HL-60 (cell line): ENCODE measurements around the gene PPP2R5D.

ENCODE experiments used
- DNase-seq, 2 experiments: peaks; one replicate each; pipeline ENCODE4 v3.0.0-alpha.2; 2010 to 2020; ENCODE audit warnings: low read depth in 1 of 2, low spot score in 1 of 2
- H3K27ac ChIP-seq: fragments of 250-450 bp; sonication (Bioruptor Pico); replicated peaks from 2 replicates; pipeline ENCODE4 v1.5.1; 2020; ENCODE audit warnings: mild to moderate bottlenecking, moderate library complexity
- H3K27me3 ChIP-seq: fragments of 250-450 bp; sonication (Bioruptor Pico); 2 replicates; pipeline ENCODE4 v1.5.1; 2021; ENCODE audit warnings: mild to moderate bottlenecking, moderate library complexity; ENCODE audit not compliant: insufficient read depth, poor library complexity, severe bottlenecking
- H3K4me3 ChIP-seq: replicated peaks from 2 replicates; pipeline ENCODE4 v1.5.1; 2011; ENCODE audit warnings: mild to moderate bottlenecking, control low read depth, low read length; ENCODE audit not compliant: insufficient read depth
- GABPA ChIP-seq: IDR thresholded peaks from 2 replicates; pipeline ENCODE4 v1.6.1; 2012; ENCODE audit warnings: low read depth
- POLR2AphosphoS5 ChIP-seq: IDR thresholded peaks from 2 replicates; pipeline ENCODE4 v1.6.1; 2012; ENCODE audit warnings: low read depth
- REST ChIP-seq: IDR thresholded peaks from 2 replicates; pipeline ENCODE4 v1.6.1; 2012; ENCODE audit warnings: low read depth; ENCODE audit not compliant: insufficient replicate concordance
- SPI1 ChIP-seq: IDR thresholded peaks from 2 replicates; pipeline ENCODE4 v1.6.1; 2012; ENCODE audit warnings: low read depth, mild to moderate bottlenecking, borderline replicate concordance
- TF ChIP-seq, protein P1 (sequence below): IDR thresholded peaks from one replicate; pipeline ENCODE4 v1.5.1; 2011; ENCODE audit warnings: low read length, control low read depth, inconsistent platforms; ENCODE audit not compliant: insufficient read depth

The PPP2R5D gene

GRCh38 chr6:43035495-43036194, 51.3 kb downstream of the PPP2R5D start:
- no peak for DNase-seq
- Histone ChIP-seq H3K27me3 (no peaks in the 10 kb centered on the region), H3K4me3 (no peak overlapping the region), H3K27ac (no peak overlapping the region)
- TF ChIP-seq, protein P1, sequence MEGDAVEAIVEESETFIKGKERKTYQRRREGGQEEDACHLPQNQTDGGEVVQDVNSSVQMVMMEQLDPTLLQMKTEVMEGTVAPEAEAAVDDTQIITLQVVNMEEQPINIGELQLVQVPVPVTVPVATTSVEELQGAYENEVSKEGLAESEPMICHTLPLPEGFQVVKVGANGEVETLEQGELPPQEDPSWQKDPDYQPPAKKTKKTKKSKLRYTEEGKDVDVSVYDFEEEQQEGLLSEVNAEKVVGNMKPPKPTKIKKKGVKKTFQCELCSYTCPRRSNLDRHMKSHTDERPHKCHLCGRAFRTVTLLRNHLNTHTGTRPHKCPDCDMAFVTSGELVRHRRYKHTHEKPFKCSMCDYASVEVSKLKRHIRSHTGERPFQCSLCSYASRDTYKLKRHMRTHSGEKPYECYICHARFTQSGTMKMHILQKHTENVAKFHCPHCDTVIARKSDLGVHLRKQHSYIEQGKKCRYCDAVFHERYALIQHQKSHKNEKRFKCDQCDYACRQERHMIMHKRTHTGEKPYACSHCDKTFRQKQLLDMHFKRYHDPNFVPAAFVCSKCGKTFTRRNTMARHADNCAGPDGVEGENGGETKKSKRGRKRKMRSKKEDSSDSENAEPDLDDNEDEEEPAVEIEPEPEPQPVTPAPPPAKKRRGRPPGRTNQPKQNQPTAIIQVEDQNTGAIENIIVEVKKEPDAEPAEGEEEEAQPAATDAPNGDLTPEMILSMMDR, result no peak
- TF ChIP-seq SPI1 (no peak), REST (no peak), POLR2AphosphoS5 (no peak), GABPA (no peak)

DNA sequence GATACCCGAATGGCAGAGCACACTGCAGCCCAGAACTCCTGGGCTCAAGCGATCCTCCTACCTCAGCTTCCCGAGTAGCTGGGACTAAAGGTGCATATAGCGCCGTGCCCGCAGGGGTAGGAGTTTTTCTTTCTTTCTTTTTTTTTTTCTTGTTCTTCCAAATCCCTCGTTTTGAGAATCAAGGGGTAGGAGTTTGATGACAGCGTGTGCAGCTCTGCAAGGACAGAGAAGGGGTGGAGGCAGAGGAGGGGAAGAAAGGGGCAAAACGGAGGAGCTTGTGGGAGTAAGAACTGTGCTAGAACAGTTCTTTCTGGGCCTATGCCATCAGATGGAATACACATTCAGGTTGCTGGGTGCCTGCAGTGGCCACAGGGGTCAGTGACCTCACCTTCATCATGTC, 52.3 kb downstream of the PPP2R5D start:
- no peak overlapping the region for H3K4me3 ChIP-seq
- TF ChIP-seq, protein P1, result no peak
- TF ChIP-seq SPI1, result no peak
- TF ChIP-seq GABPA, result no peak
- TF ChIP-seq POLR2AphosphoS5, result no peak
- TF ChIP-seq REST, result no peak
- DNase-seq, result no peak
- no peak overlapping the region for H3K27ac ChIP-seq
- no peaks in the 10 kb centered on the region for H3K27me3 ChIP-seq

DNA sequence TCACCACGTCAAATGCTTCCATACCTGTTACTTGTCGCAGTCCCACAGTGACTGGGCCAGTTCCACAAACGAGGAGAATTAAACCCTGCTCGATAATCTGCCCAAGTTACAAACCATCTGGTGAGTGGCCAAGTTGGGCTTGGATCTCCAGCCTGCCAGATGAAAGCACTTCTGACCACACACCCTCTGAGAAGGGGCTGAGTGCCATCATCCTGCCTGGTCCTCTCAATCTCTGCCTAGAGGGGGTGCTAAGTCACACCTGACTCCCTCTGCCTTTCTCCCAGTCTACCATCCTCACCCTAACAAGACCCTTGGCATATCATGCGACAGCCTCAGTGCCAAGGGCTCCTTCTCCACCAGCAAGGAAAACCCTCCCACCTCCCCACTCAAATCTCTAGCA, 52.8 kb downstream of the PPP2R5D start:
- Histone ChIP-seq H3K4me3 (no peak overlapping the region), H3K27ac (no peak overlapping the region), H3K27me3 (no peaks in the 10 kb centered on the region)
- DNase-seq, result no peak
- TF ChIP-seq REST (no peak), POLR2AphosphoS5 (no peak), GABPA (no peak), SPI1 (no peak)
- TF ChIP-seq, protein P1, result no peak
